ENCODE measurements around the gene BSPRY.
"Not testable (repeated sequence)": the region's sequence is repeated elsewhere in the genome, so short reads cannot be mapped to it uniquely, and the experiment has no call there.

BSPRY gene

DNA sequence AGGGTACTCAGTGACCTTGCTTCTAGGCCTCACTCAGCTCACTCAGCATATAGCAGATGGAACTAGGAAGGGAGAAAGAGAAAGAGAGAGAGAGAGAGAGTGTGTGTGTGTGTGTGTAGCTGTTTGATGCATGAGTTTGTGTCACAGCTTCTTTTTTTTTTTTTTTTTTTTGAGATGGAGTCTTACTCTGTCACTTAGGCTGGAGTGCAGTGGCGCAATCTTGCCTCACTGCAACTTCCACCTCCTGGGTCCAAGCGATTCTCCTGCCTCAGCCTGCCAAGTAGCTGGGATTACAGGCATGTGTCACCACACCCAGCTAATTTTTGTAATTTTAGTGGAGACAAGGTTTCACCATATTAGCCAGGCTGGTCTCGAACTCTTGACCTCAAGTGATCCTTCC, 16.3 kb downstream of the BSPRY start:
- H3K36me3 ChIP-seq (ENCODE audit: control insufficient read depth in 4 of 4, insufficient read depth in 4 of 4, low read length in 3 of 4), result peaks cover 7 to 70% (median 30%) of the 10 kb centered on the region in 4 experiments
- ChIA-PET POLR2A (interaction anchor here (0.6 kb wide), 2 partner anchors 9 to 71 kb away, joined by 3 read pairs; no protein-coding TSS in a partner anchor), CTCF (interaction anchor here (0.7 to 7.2 kb wide), 3 partner anchors 9 to 65 kb away, joined by 3 to 48 read pairs (median 7); partner anchors contain the start of gene BSPRY)
- not testable (repeated sequence) for H3K4me1 ChIP-seq (ENCODE audit: control extremely low read depth in 1 of 4, control insufficient read depth in 4 of 4, insufficient read depth in 4 of 4, low read length in 3 of 4); H3K27me3 ChIP-seq (replicated peaks in 2 of 5; ENCODE audit: control insufficient read depth in 4 of 5, insufficient read depth in 5 of 5, low read length in 4 of 5); H3K4me3 ChIP-seq (ENCODE audit: control insufficient read depth in 1 of 7, extremely low read depth in 1 of 7, insufficient read depth in 4 of 7, low read depth in 2 of 7, low read length in 6 of 7); H3K9me3 ChIP-seq (ENCODE audit: control extremely low read depth in 1 of 5, control insufficient read depth in 4 of 5, insufficient read depth in 2 of 5, low read depth in 1 of 5, low read length in 4 of 5); H3K27ac ChIP-seq (ENCODE audit: insufficient read depth in 1 of 2, low read depth in 1 of 2, low read length in 2 of 2, poor library complexity in 1 of 2, severe bottlenecking in 2 of 2)
- 90% methylated on average over 2 of the region's 3 CpGs for WGBS (ENCODE audit: insufficient coverage)
- DNase-seq, result peak in 1 of 3 donors; percentile 18

DNA sequence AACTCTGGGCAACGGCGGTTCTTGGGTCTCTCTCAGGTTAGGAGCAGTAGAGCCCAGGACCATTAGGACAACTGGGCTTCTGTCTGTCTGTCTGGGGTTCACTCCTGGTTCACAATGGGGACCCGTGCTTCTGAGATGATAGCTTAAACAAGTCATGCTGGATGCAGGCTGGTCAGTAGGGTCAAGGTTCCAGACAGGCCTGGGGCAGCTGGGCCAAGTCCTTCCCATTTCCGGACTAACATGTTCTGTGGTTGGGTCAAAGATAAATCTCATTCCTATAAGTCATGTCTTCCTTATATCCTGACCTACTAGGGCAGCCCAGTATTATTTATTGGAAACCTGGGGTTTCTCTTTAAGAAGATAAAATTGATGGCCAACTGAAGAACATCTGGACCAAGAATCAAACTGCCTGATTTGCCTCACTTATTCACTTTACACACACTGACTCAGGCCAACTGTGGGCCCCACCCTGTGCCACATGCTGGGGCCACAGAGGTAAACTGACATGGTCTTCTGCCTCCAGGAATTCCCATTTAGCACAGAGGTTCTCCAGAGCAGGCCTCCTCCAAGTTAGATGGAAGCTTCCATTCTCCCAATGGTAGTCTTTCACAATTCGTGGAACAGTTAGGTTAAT, 19.1 kb downstream of the BSPRY start:
- Histone ChIP-seq H3K4me3 (ENCODE audit: control insufficient read depth in 1 of 7, extremely low read depth in 1 of 7, insufficient read depth in 4 of 7, low read depth in 2 of 7, low read length in 6 of 7) (no peak overlapping the region), H3K27me3 (replicated peaks in 2 of 5; ENCODE audit: control insufficient read depth in 4 of 5, insufficient read depth in 5 of 5, low read length in 4 of 5) (no peaks in the 10 kb centered on the region), H3K36me3 (ENCODE audit: control insufficient read depth in 4 of 4, insufficient read depth in 4 of 4, low read length in 3 of 4) (peaks cover 4 to 60% (median 32%) of the 10 kb centered on the region in 4 experiments), H3K4me1 (ENCODE audit: control extremely low read depth in 1 of 4, control insufficient read depth in 4 of 4, insufficient read depth in 4 of 4, low read length in 3 of 4) (peaks cover 0 to 2% (median 0%) of the 10 kb centered on the region in 4 experiments), H3K27ac (ENCODE audit: insufficient read depth in 1 of 2, low read depth in 1 of 2, low read length in 2 of 2, poor library complexity in 1 of 2, severe bottlenecking in 2 of 2) (no peak overlapping the region), H3K9me3 (ENCODE audit: control extremely low read depth in 1 of 5, control insufficient read depth in 4 of 5, insufficient read depth in 2 of 5, low read depth in 1 of 5, low read length in 4 of 5) (no peaks in the 10 kb centered on the region)
- ChIA-PET CTCF (interaction anchor here (0.6 to 1.6 kb wide), 3 partner anchors 9 to 148 kb away, joined by 3 to 5 read pairs (median 5); partner anchors contain the start of gene HDHD3), POLR2A (no interaction called here)
- 96% methylated on average over 4 of the region's 5 CpGs for WGBS (ENCODE audit: insufficient coverage)
- no peak for DNase-seq

DNA sequence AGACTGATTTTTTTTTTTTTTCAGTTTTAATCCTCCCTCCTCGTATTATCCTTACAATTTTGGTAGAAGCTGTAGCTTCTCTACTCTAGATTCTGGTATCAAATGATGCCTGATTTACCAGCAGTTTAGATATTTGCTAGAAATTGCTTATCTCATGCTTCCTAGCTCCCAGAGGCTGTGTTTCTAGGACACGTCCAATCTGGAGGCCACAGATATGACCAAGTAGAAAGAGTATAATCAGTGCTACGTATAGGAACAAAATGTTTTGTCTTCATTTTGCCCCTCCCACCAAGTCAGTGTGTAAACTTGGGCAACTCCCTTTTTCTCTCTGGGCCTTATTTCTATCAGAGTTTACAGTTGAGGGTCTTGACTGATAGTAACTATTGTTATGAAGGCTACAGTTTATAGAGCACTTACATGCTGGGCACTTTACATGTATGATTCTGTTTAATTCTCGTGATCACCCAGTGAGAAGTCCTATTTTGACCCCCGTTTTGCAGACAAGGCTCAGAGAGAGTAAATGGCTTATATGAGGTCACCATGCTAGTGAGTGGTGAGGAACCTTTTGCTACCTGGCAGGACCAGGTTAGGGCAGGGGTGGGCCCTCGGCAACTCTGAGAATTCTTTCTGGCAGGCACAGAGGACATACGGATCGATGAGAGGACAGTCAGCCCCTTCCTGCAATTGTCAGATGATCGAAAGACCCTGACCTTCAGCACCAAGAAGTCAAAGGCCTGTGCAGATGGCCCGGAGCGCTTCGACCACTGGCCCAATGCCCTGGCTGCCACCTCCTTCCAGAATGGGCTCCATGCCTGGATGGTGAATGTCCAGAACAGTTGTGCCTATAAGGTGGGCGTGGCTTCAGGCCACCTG, 19.9 kb downstream of the BSPRY start:
- peaks cover 4 to 68% (median 38%) of the 10 kb centered on the region in 4 experiments for H3K36me3 ChIP-seq (ENCODE audit: control insufficient read depth in 4 of 4, insufficient read depth in 4 of 4, low read length in 3 of 4)
- peak overlapping the region in 1 of 2 experiments; percentile 36 for H3K27ac ChIP-seq (ENCODE audit: insufficient read depth in 1 of 2, low read depth in 1 of 2, low read length in 2 of 2, poor library complexity in 1 of 2, severe bottlenecking in 2 of 2)
- WGBS (ENCODE audit: insufficient coverage), result 96% methylated on average over 10 of the region's 13 CpGs
- peaks cover 0 to 2% (median 0%) of the 10 kb centered on the region in 4 experiments for H3K4me1 ChIP-seq (ENCODE audit: control extremely low read depth in 1 of 4, control insufficient read depth in 4 of 4, insufficient read depth in 4 of 4, low read length in 3 of 4)
- POLR2A ChIA-PET, result no interaction called here
- H3K4me3 ChIP-seq (ENCODE audit: control insufficient read depth in 1 of 7, extremely low read depth in 1 of 7, insufficient read depth in 4 of 7, low read depth in 2 of 7, low read length in 6 of 7), result no peak overlapping the region
- H3K27me3 ChIP-seq (replicated peaks in 2 of 5; ENCODE audit: control insufficient read depth in 4 of 5, insufficient read depth in 5 of 5, low read length in 4 of 5), result no peaks in the 10 kb centered on the region
- CTCF ChIA-PET, result interaction anchor here (0.6 to 0.8 kb wide), 2 partner anchors 93 to 147 kb away, joined by 3 to 5 read pairs; no protein-coding TSS in a partner anchor
- DNase-seq, result peak in 2 of 3 donors; percentile 46 to 75
- no peaks in the 10 kb centered on the region for H3K9me3 ChIP-seq (ENCODE audit: control extremely low read depth in 1 of 5, control insufficient read depth in 4 of 5, insufficient read depth in 2 of 5, low read depth in 1 of 5, low read length in 4 of 5)

- no peak overlapping the region for H3K4me3 ChIP-seq (ENCODE audit: control insufficient read depth in 1 of 7, extremely low read depth in 1 of 7, insufficient read depth in 4 of 7, low read depth in 2 of 7, low read length in 6 of 7)
- DNase-seq, result no peak
- no peak overlapping the region for H3K27ac ChIP-seq (ENCODE audit: insufficient read depth in 1 of 2, low read depth in 1 of 2, low read length in 2 of 2, poor library complexity in 1 of 2, severe bottlenecking in 2 of 2)
- CTCF ChIA-PET, result no interaction called here
- WGBS (ENCODE audit: insufficient coverage), result 94% methylated on average over 8 of the region's 11 CpGs
- H3K36me3 ChIP-seq (ENCODE audit: control insufficient read depth in 4 of 4, insufficient read depth in 4 of 4, low read length in 3 of 4), result peaks cover 4 to 68% (median 42%) of the 10 kb centered on the region in 4 experiments
- no peaks in the 10 kb centered on the region for H3K9me3 ChIP-seq (ENCODE audit: control extremely low read depth in 1 of 5, control insufficient read depth in 4 of 5, insufficient read depth in 2 of 5, low read depth in 1 of 5, low read length in 4 of 5)
- POLR2A ChIA-PET, result no interaction called here
- H3K4me1 ChIP-seq (ENCODE audit: control extremely low read depth in 1 of 4, control insufficient read depth in 4 of 4, insufficient read depth in 4 of 4, low read length in 3 of 4), result peaks cover 0 to 2% (median 0%) of the 10 kb centered on the region in 4 experiments
- H3K27me3 ChIP-seq (replicated peaks in 2 of 5; ENCODE audit: control insufficient read depth in 4 of 5, insufficient read depth in 5 of 5, low read length in 4 of 5), result no peaks in the 10 kb centered on the region
Measured at GRCh38 chr9:113369855-113370140, 20.5 kb downstream of the BSPRY start.

DNA sequence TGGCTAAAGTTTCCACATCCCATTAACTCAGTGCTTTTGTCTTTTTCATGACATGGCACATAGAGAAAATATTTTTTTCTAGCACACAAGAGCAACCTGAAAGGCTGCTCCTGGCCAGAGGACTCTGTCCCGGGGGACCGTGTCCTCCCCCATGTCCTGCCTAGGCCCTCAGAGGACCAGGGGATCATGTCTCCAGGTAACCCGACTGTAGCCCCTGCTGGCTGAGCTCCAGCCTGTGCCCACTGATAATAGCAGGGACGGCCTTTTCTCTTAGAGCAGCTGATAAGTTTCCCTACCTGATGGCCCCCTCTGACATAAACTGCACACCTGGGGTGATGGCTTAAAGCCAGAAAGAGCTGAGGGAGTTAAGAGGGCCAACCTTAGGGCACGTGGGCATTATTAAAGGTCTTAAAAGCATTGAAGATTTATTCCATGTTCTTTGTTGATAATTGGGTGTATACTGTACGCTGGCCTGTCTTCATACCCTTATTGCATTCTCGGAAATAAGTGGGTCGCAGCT, 21.5 kb downstream of the BSPRY start:
- DNase-seq, result no peak
- Histone ChIP-seq H3K9me3 (ENCODE audit: control extremely low read depth in 1 of 5, control insufficient read depth in 4 of 5, insufficient read depth in 2 of 5, low read depth in 1 of 5, low read length in 4 of 5) (no peaks in the 10 kb centered on the region), H3K36me3 (ENCODE audit: control insufficient read depth in 4 of 4, insufficient read depth in 4 of 4, low read length in 3 of 4) (peaks cover 4 to 65% (median 40%) of the 10 kb centered on the region in 4 experiments), H3K4me1 (ENCODE audit: control extremely low read depth in 1 of 4, control insufficient read depth in 4 of 4, insufficient read depth in 4 of 4, low read length in 3 of 4) (peaks cover 0 to 6% (median 4%) of the 10 kb centered on the region in 4 experiments), H3K4me3 (ENCODE audit: control insufficient read depth in 1 of 7, extremely low read depth in 1 of 7, insufficient read depth in 4 of 7, low read depth in 2 of 7, low read length in 6 of 7) (no peak overlapping the region), H3K27ac (ENCODE audit: insufficient read depth in 1 of 2, low read depth in 1 of 2, low read length in 2 of 2, poor library complexity in 1 of 2, severe bottlenecking in 2 of 2) (no peak overlapping the region), H3K27me3 (replicated peaks in 2 of 5; ENCODE audit: control insufficient read depth in 4 of 5, insufficient read depth in 5 of 5, low read length in 4 of 5) (no peaks in the 10 kb centered on the region)
- ChIA-PET POLR2A (no interaction called here), CTCF (interaction anchor here (1.3 kb wide), 2 partner anchors 13 to 31 kb away, joined by 4 read pairs; partner anchors contain the start of gene WDR31)
- WGBS (ENCODE audit: insufficient coverage), result 96% methylated on average over 8 of the region's 8 CpGs

DNA sequence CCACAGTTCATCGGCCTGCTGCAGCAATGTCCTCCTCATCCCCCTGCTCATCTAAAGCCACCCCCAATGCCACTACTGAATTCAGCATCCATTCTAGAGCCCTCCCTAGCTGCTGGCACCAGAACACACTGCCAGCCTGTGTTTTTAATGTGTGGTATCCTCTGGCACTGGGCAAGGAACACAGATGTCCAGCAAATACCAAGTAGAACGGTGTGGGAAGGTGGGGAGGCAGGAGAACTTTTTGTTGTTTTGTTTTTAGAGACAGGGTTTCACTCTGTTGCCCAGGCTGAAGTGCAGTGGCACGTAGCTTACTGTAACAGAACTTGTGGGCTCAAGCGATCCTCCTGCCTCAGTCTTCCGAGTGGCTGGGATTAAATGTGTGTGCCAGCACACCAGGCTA, 22.7 kb downstream of the BSPRY start:
- H3K4me1 ChIP-seq (ENCODE audit: control extremely low read depth in 1 of 4, control insufficient read depth in 4 of 4, insufficient read depth in 4 of 4, low read length in 3 of 4), result peaks cover 0 to 10% (median 5%) of the 10 kb centered on the region in 4 experiments
- peaks cover 4 to 54% (median 36%) of the 10 kb centered on the region in 4 experiments for H3K36me3 ChIP-seq (ENCODE audit: control insufficient read depth in 4 of 4, insufficient read depth in 4 of 4, low read length in 3 of 4)
- 100% methylated on average over 4 of the region's 5 CpGs for WGBS (ENCODE audit: insufficient coverage)
- POLR2A ChIA-PET, result no interaction called here
- no peaks in the 10 kb centered on the region for H3K27me3 ChIP-seq (replicated peaks in 2 of 5; ENCODE audit: control insufficient read depth in 4 of 5, insufficient read depth in 5 of 5, low read length in 4 of 5)
- no peak overlapping the region for H3K27ac ChIP-seq (ENCODE audit: insufficient read depth in 1 of 2, low read depth in 1 of 2, low read length in 2 of 2, poor library complexity in 1 of 2, severe bottlenecking in 2 of 2)
- CTCF ChIA-PET, result interaction anchor here (1.3 to 3.7 kb wide), 3 partner anchors 11 to 22 kb away, joined by 3 to 15 read pairs (median 4); partner anchors contain the start of gene BSPRY
- no peak overlapping the region for H3K4me3 ChIP-seq (ENCODE audit: control insufficient read depth in 1 of 7, extremely low read depth in 1 of 7, insufficient read depth in 4 of 7, low read depth in 2 of 7, low read length in 6 of 7)
- H3K9me3 ChIP-seq (ENCODE audit: control extremely low read depth in 1 of 5, control insufficient read depth in 4 of 5, insufficient read depth in 2 of 5, low read depth in 1 of 5, low read length in 4 of 5), result no peaks in the 10 kb centered on the region
- no peak for DNase-seq
